ENCODE data around the gene HNF1A. TPM values are rescaled to one million over a fixed set of nuclear protein-coding genes. Genes with fewer than 3 reads are reported as not detected.

HNF1A gene
- total RNA-seq, 1 donor from 2014 or later: 15.1 TPM

DNA sequence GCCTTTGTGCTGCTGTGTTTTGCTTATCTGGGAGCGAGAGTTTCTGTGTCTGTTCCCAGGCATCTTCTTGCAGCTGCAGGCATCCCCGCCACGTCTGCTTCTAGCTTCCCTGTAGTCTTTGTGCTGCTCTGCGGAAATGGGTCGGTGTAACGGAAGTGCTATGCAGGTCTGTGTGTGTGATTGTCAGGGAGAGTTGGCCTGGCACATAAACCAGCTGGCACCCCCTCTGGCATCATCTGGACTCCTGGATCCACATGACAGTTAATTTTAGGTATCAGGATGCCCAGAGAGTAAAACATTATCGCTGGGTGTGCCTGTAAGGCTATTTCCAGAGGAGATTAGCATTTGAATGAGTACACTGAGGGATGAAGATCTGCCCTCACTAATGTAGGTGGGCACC lies 70.1 kb downstream of the HNF1A start:
- no peaks in the 10 kb centered on the region for H3K9me3 Mint-ChIP-seq (ENCODE audit: low read depth)
- no peak overlapping the region for H3K27ac Mint-ChIP-seq
- H3K4me1 Mint-ChIP-seq (ENCODE audit: low read depth): no peaks in the 10 kb centered on the region
- H3K36me3 Mint-ChIP-seq (ENCODE audit: insufficient read depth): no peaks in the 10 kb centered on the region
- no peak overlapping the region for H3K4me3 Mint-ChIP-seq (ENCODE audit: low read depth)
- H3K27me3 Mint-ChIP-seq: peaks cover 44% of the 10 kb centered on the region
- DNase-seq (ENCODE audit: low spot score, unreplicated experiment): no peak
- TF ChIP-seq, protein P1, sequence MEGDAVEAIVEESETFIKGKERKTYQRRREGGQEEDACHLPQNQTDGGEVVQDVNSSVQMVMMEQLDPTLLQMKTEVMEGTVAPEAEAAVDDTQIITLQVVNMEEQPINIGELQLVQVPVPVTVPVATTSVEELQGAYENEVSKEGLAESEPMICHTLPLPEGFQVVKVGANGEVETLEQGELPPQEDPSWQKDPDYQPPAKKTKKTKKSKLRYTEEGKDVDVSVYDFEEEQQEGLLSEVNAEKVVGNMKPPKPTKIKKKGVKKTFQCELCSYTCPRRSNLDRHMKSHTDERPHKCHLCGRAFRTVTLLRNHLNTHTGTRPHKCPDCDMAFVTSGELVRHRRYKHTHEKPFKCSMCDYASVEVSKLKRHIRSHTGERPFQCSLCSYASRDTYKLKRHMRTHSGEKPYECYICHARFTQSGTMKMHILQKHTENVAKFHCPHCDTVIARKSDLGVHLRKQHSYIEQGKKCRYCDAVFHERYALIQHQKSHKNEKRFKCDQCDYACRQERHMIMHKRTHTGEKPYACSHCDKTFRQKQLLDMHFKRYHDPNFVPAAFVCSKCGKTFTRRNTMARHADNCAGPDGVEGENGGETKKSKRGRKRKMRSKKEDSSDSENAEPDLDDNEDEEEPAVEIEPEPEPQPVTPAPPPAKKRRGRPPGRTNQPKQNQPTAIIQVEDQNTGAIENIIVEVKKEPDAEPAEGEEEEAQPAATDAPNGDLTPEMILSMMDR (IDR thresholded peaks at IDR 0.05; ENCODE audit: unreplicated experiment): no peak

DNA sequence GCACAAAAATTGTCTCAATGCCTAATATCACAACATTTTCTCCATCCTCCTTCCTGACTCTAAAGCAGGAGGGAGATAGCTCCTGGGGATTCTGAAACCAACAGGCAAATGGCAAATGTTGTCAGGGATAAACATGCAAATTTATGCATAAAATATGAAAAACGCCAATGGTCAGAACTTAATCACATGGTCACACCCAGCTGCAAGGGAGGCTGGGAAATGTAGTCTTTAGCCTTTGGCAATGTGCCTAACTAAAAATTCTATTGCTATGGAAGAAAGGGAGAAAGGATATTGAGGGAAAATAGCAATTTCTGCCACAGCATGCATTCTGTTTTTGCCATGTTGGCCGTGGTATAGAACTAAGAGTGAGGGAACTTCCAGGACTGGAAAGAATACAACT lies 72.4 kb downstream of the HNF1A start:
- no peaks in the 10 kb centered on the region for H3K4me1 Mint-ChIP-seq (ENCODE audit: low read depth)
- H3K27ac Mint-ChIP-seq: no peak overlapping the region
- peaks cover 26% of the 10 kb centered on the region for H3K27me3 Mint-ChIP-seq
- no peaks in the 10 kb centered on the region for H3K36me3 Mint-ChIP-seq (ENCODE audit: insufficient read depth)
- no peak for DNase-seq (ENCODE audit: low spot score, unreplicated experiment)
- TF ChIP-seq, protein P1 (IDR thresholded peaks at IDR 0.05; ENCODE audit: unreplicated experiment): no peak
- no peak overlapping the region for H3K4me3 Mint-ChIP-seq (ENCODE audit: low read depth)
- H3K9me3 Mint-ChIP-seq (ENCODE audit: low read depth): no peaks in the 10 kb centered on the region

Other genes starting within 250 kb of the HNF1A start
- 69.1 and 70.2 TPM in 2 replicates for gene SPPL3, start 74.2 kb upstream of the HNF1A start, total RNA-seq
- gene C12orf43, start 37.9 kb downstream of the HNF1A start, total RNA-seq: 16.8 and 17.2 TPM in 2 replicates
- not detected in 2 replicates for gene OASL, start 60.7 kb downstream of the HNF1A start, total RNA-seq
- gene P2RX7, start 154.3 kb downstream of the HNF1A start, total RNA-seq: not detected in 2 replicates
- 23.9 and 28.3 TPM in 2 replicates for gene P2RX4, start 231.6 kb downstream of the HNF1A start, total RNA-seq